ENCODE data around the gene GPR161. TPM values are rescaled to one million over a fixed set of nuclear protein-coding genes. Genes with fewer than 3 reads are reported as not detected.

Gene GPR161
- total and polyA plus RNA-seq, 5 donors = 2.3 to 5.9 (median 4.8) TPM

Other genes with a start within 250 kb of the GPR161 start
- gene ADCY10, start 222.8 kb downstream of the GPR161 start, total RNA-seq = under 1 TPM; 0.09 to 0.50 (median 0.33) TPM
- 0.20 TPM for gene ADCY10, start 222.8 kb downstream of the GPR161 start, polyA plus RNA-seq
- gene DCAF6, start 200.2 kb downstream of the GPR161 start, total RNA-seq = 100 to 1,000 TPM; 157 to 192 (median 182) TPM
- gene DCAF6, start 200.2 kb downstream of the GPR161 start, polyA plus RNA-seq = 124 TPM
- 100 to 1,000 TPM; 162 to 197 (median 170) TPM for gene MPC2, start 199.9 kb downstream of the GPR161 start, total RNA-seq
- gene MPC2, start 199.9 kb downstream of the GPR161 start, polyA plus RNA-seq = 202 TPM
- 10 to 100 TPM; 22.5 to 28.8 (median 26.4) TPM for gene TIPRL, start 42.0 kb upstream of the GPR161 start, total RNA-seq
- gene TIPRL, start 42.0 kb upstream of the GPR161 start, polyA plus RNA-seq = 17.0 TPM
- 10 to 100 TPM; 19.9 to 29.5 (median 24.9) TPM for gene SFT2D2, start 89.1 kb upstream of the GPR161 start, total RNA-seq
- gene SFT2D2, start 89.1 kb upstream of the GPR161 start, polyA plus RNA-seq = 4.6 TPM
- under 1 TPM; 0.65 to 0.89 (median 0.71) TPM for gene TBX19, start 143.9 kb upstream of the GPR161 start, total RNA-seq
- gene TBX19, start 143.9 kb upstream of the GPR161 start, polyA plus RNA-seq = 0.52 TPM